HS-5 (cell line): Measurements from ENCODE around the gene RASGRF2.

Experiments
- DNase-seq: peaks from one replicate; pipeline ENCODE4 v3.0.0-alpha.2; 2012; ENCODE audit warnings: low read depth

RASGRF2 gene

DNA sequence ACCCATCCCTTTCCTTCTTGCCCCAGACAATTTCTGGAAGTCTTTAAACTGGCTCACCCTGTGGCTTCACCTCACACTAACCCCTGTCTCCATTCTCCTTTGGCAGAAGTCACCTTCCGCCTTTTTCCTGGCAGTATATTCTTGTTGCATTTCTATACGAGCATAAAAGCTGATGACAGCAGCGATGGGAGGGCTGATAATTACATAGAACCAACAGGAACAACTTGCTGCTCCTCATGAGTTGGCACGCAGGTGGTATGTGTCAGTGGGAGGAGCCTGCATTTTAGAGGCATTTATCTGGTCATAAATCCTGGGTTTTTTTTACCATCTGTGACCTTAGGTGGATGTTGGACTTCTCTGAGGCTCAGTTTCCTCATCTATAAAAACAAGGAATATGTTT is 211.6 kb downstream of the RASGRF2 start:
- no peak for DNase-seq

DNA sequence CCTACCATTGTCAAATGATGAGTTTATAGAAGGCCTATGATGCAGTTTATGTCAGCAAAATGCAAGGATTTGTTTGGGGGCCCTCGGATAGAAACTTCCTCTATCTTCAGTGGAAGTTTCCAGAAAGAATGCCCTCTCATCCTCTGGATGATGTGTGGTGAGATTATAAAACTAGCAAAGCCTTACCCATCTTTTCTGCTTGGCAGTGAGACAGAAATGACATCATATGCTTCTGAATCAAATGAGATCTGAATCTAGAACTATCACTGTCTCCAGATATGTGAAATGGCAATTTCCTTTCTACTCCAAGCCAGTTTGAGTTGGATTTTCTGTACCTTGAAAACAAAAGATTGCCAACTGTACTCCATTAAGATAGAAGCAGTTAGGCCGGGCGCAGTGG is 212.5 kb downstream of the RASGRF2 start:
- no peak for DNase-seq

- no peak for DNase-seq
Observed at GRCh38 chr5:81177061-81177460, 216.9 kb downstream of the RASGRF2 start.

- DNase-seq = no peak
Observed at GRCh38 chr5:81179959-81180358, 219.8 kb downstream of the RASGRF2 start.

GRCh38 chr5:81180780-81181460 is 220.8 kb downstream of the RASGRF2 start:
- no peak for DNase-seq

- no peak for DNase-seq
Observed at GRCh38 chr5:81181576-81182316, 221.6 kb downstream of the RASGRF2 start.

DNA sequence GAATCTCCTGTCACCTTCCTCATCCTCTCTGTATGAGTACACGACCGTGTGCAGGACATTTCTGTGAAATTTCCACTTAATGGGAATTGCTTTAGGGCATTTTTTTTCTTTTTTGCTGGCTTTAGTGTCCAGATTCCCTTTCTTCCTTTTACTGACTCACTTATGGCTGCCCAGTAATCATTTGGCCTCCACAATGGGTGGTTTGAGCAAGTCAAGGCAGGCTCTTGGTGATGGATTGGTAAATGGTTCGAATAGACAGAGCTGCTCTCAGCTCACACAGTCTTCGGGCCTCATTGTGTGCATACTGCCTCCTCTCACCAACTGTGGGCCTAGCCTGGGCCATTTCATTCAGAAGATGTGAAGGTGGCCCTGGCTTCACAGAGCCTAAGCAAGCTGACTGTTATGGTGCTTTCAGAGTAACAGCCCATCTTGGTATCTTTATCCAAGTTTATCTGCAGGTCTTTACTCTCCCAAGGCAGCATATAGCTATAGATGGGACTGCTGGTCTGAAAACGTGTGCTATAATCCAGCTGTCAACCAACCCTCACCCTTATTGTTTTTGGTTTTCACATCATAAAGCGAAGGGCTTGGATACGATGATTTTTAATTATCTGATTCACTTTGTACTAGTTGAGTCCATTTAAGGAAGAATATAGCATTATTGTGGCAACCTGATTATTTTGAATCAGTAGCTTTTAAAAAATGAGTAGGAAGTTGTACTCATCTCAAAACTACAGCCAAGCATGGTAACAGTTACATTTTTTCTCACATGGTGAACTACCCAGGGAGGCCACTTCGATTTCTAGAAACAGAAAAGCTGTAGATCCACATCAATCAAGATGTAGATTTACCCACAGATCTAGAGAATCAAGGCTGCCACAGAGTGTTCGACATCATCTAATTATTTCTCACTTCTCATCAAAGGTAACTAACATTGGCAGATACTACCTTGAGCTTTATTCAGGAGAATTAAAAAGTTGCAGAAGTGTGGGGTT is 222.5 kb downstream of the RASGRF2 start:
- DNase-seq = no peak

DNA sequence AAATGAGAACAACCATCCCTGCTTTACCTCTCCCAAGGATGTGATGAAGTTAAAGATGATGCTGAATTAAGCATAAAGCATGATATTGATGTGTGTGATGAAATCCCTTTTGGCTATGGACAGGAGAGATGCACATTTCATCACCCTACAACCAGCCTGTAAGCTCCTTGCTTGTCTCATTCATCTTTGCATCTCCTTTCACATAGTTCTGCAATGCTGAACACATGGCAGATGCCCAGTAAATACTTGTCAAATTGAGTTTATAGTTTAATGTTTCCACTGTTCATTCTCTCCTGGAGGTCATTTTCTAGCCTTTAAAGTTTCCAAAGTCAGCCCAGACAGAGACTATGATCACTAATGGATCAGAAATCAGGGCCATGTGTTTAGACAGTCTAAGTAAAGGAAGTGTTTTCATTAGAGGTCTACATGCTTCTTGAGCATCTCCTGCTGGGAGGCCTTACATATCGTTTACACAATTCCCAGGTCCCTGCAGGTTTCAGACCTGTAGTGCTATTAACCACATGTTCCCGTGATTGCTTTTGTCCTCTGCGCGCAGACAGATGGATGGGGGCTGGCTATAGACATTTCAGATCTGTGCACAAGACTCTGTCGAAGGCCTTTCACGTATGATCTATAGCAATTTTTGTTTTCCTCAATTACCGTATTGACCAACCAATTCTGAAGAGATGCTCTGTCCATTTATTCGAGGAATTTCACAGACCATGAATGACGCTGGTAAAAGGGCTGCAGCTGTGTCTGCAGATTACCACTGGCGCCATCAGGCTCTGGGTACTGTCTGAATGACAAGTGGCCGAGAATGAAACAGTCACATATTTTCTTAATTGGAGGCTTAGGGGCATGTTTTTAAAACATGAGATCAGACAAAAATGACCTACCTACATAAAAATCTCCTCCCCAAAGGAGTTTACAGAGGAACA is 223.9 kb downstream of the RASGRF2 start:
- no peak for DNase-seq

DNA sequence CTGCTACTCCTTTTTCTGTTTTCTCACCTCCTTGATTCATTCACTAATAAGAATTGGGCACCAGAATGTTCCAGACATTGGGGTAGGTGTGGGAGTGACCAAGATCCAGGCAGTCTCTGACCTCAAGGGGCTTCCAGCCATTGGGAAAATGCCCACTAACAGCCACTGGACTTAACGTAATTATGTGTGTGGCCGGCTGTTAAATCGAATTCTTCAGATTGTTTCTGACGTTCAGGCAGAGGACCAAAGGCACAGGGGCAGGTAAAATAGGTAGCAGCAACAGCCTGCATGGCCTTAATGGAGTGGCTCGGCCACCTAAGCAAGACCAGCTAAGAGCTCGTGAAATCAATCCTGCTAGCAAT is 224.6 kb downstream of the RASGRF2 start:
- DNase-seq = no peak

GRCh38 chr5:81187885-81188284 is 227.7 kb downstream of the RASGRF2 start:
- no peak for DNase-seq

- no peak for DNase-seq
Observed at GRCh38 chr5:81188962-81189361, 228.8 kb downstream of the RASGRF2 start.

DNA sequence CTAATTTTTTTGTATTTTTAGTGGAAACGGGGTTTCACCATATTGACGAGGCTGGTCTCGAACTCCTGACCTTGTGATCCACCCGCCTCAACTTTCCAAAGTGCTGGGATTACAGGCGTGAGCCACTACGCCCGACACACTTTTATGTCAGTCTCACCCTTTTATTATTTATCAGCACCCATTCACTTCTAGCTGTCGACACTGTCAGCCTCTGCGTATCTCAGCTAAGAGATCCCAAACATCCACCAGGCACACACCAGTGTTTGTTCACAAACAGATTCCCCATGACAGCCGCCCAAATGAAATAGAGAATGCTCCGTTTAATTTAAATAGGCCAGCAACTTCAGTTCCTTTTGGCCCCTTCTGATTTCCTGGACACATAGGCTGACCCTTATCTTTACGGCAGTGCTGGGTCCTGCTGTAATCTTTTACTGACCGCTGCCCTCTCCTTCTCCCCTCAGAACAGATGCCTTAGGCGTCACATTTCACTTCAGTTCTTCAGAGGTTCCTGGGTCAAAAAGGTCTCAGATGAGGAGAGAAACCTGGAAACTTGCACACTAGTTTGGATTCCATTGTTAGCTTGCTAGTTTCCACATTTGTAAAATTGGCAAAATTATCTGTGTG is 229.8 kb downstream of the RASGRF2 start:
- DNase-seq = no peak

GRCh38 chr5:81191726-81192372 is 231.7 kb downstream of the RASGRF2 start:
- DNase-seq = no peak

DNA sequence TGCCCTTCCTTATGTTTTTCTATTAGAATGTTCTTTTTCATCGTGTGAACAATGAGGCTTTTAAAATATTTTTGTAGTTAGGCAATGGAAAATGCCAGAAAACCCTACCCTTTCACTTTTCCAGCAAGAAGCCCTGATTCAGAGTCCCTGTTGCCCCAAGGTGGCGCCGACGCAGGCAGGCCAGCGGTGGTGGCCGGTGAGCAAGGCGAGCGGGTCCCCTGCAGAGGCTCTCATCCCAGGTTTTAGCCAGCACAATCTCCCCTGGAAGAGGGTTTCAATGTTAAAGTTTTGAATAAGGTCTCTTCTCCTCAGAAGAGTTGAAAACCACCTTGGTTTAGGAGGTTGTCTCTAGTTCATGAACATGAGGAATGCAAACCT is 232.2 kb downstream of the RASGRF2 start:
- no peak for DNase-seq

- peak; percentile 16 for DNase-seq
Observed at GRCh38 chr5:81194633-81195334, 234.6 kb downstream of the RASGRF2 start.

GRCh38 chr5:81195335-81195929 is 235.3 kb downstream of the RASGRF2 start:
- DNase-seq = no peak

GRCh38 chr5:81202655-81203054 is 242.5 kb downstream of the RASGRF2 start:
- no peak for DNase-seq

DNA sequence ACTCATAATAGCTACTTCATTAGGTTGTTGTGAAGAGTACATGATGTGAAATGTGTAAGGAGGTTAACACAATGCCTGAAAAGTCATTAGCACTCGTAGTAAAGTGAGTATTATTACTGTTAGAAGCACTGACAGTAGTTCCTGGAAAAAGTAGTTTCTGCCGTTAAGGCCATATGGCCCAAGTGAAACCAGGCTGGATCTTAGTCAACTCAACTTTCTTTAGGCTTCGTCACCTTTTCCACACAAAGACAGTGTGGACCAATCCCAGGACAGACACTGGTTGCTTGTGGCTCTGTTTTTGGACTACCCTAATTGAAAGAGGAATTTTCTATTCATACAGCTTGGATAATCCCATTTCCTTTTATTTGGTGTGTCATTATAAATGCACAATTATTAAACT is 243.6 kb downstream of the RASGRF2 start:
- DNase-seq = no peak

DNA sequence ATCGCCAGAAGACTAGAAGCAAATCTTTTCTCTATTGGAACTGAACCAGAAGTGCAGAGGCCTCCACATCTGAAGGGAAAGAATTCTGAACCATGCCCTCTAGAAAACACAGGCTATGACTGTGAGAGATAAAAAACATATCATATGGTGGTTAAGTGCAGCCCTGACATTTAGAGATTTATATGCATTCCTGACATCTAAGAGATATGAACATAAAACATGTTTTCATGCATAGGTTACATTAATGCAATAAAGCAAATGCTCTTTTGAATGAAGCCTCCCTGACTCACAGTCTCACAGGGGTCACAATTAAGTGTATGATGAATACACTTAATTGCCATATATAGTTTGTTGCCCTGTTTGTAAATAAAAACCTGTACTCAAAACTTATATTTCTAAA is 244.0 kb downstream of the RASGRF2 start:
- DNase-seq = no peak

- no peak for DNase-seq
Observed at GRCh38 chr5:81205058-81205457, 244.9 kb downstream of the RASGRF2 start.
